SK-N-SH treated with all-trans-retinoic acid at 6 μM for 48 hours (cell line): ENCODE measurements around the gene TMEFF2.

Experiments used
- CSDC2 ChIP-seq: fragments of 250-450 bp; sonication (Bioruptor Pico); IDR thresholded peaks from 2 replicates; pipeline ENCODE4 v1.5.0; 2020; ENCODE audit warnings: mild to moderate bottlenecking, moderate library complexity
- ESRRG ChIP-seq: fragments of 250-450 bp; sonication (Bioruptor Pico); IDR thresholded peaks from 2 replicates; pipeline ENCODE4 v1.6.1; 2021; ENCODE audit warnings: mild to moderate bottlenecking
- ISL1 ChIP-seq: fragments of 250-450 bp; sonication (Bioruptor Pico); IDR thresholded peaks from 2 replicates; pipeline ENCODE4 v2.1.2; 2022; ENCODE audit warnings: mild to moderate bottlenecking, moderate library complexity
- PATZ1 ChIP-seq: fragments of 250-450 bp; sonication (Bioruptor Pico); IDR thresholded peaks from 2 replicates; pipeline ENCODE4 v1.8.0; 2020; ENCODE audit warnings: mild to moderate bottlenecking, moderate library complexity, borderline replicate concordance
- RARB ChIP-seq: fragments of 250-450 bp; sonication (Bioruptor Pico); IDR thresholded peaks from 2 replicates; pipeline ENCODE4 v1.8.0; 2021; ENCODE audit warnings: mild to moderate bottlenecking, moderate library complexity
- TCF4 ChIP-seq: fragments of 250-450 bp; sonication (Bioruptor Pico); IDR thresholded peaks from 2 replicates; pipeline ENCODE4 v1.8.0; 2021; ENCODE audit warnings: mild to moderate bottlenecking, moderate library complexity, borderline replicate concordance
- TSHZ2 ChIP-seq: fragments of 250-450 bp; sonication (Bioruptor Pico); IDR thresholded peaks from 2 replicates; pipeline ENCODE4 v1.5.0; 2020; ENCODE audit warnings: mild to moderate bottlenecking, moderate library complexity
- ZC3H10 ChIP-seq: fragments of 250-450 bp; sonication (Bioruptor Pico); IDR thresholded peaks from 2 replicates; pipeline ENCODE4 v1.5.1; 2021; ENCODE audit warnings: mild to moderate bottlenecking, moderate library complexity
- ZFP3 ChIP-seq: fragments of 250-450 bp; sonication (Bioruptor Pico); IDR thresholded peaks from 2 replicates; pipeline ENCODE4 v1.5.0; 2020; ENCODE audit warnings: mild to moderate bottlenecking, moderate library complexity
- ZFP30 ChIP-seq: fragments of 450-650 bp; formaldehyde crosslinking; IDR thresholded peaks from 2 replicates; pipeline ENCODE4 v1.5.0; 2022; ENCODE audit warnings: mild to moderate bottlenecking, moderate library complexity
- ZNF565 ChIP-seq: fragments of 450-650 bp; formaldehyde crosslinking; conservative IDR thresholded peaks from 2 replicates; pipeline ENCODE4 v1.5.0; 2020; ENCODE audit warnings: low read depth, mild to moderate bottlenecking, moderate library complexity

GRCh38 chr2:191917430-191917881, 277.3 kb downstream of the TMEFF2 start:
- TF ChIP-seq PATZ1 (CRISPR knock-in tag) (no peak), ZFP30 (CRISPR knock-in tag) (no peak), TSHZ2 (CRISPR knock-in tag) (no peak), CSDC2 (CRISPR knock-in tag) (no peak), ESRRG (CRISPR knock-in tag) (no peak), TCF4 (CRISPR knock-in tag) (no peak), ZC3H10 (CRISPR knock-in tag) (no peak), ISL1 (no peak), ZFP3 (CRISPR knock-in tag) (no peak), ZNF565 (no peak), RARB (no peak)
